Pancreas (tissue), 10 donors: ENCODE data around the gene ARHGAP4. TPM values are rescaled to one million over a fixed set of nuclear protein-coding genes. Genes with fewer than 3 reads are reported as not detected.

Experiments
- ATAC-seq, 4 donors: fragments of 200-7000 bp; cut with Tn5 transposase; one replicate each; pipeline versions ENCODE4 v1.8.0 to v1.9.1; 2020; ENCODE audit warnings: mild to moderate bottlenecking in 4 of 4, moderate library complexity in 4 of 4
- DNase-seq, 6 donors: peaks; one replicate each; pipeline ENCODE4 v3.0.0-alpha.2; 2020
- FAIRE-seq: peaks from 2 replicates; lab custom pipeline; 2012; peaks lifted over from hg19 to GRCh38; lab: Jason Lieb, UNC
- H3K27ac ChIP-seq, 4 donors: fragments of 200-600 bp; sonication (generic); 1 replicate in 3 of 4; 2 replicates in 1 of 4; pipeline versions ENCODE4 v1.5.0 to v1.8.0; 2020
- H3K27me3 ChIP-seq, 4 donors: fragments of 200-600 bp; one replicate each; pipeline ENCODE4 v1.8.0; 2021
- H3K36me3 ChIP-seq, 3 donors: fragments of 200-600 bp; sonication (generic) in 1 of 3; one replicate each; pipeline versions ENCODE4 v1.5.0 to v1.8.0; 2020 to 2021
- H3K4me1 ChIP-seq, 3 donors: fragments of 200-600 bp; one replicate each; pipeline ENCODE4 v1.8.0; 2021
- H3K4me3 ChIP-seq, 4 donors: fragments of 200-600 bp; sonication (generic) in 2 of 4; one replicate each; pipeline versions ENCODE4 v1.5.0 to v1.8.0; 2020 to 2021
- H3K9me3 ChIP-seq, 4 donors: fragments of 200-600 bp; one replicate each; pipeline ENCODE4 v1.8.0; 2021
- CTCF ChIP-seq, 4 donors: fragments of 200-600 bp; sonication (generic) in 3 of 4; IDR thresholded peaks; one replicate each; pipeline versions ENCODE4 v1.5.0 to v1.8.0; 2021; ENCODE audit warnings: antibody characterized with exemption in 4 of 4
- WGBS, 2 donors: extraction: QIAGEN DNeasy Blood & Tissue Kit; methylation state at CpG; one replicate each; pipeline ENCODE4 v1.1.7; 2013; 5-methylcytosine and 5-hydroxymethylcytosine counted together
- intact Hi-C, 3 donors: fragments of 100-400 bp; cut with DNase I; formaldehyde crosslinking; loops; one replicate each; pipeline versions ENCODE4 v1.11.1 to v1.14.2; 2022
- polyA plus RNA-seq, 2 donors: library from polyadenylated mRNA; stranded (reverse); fragments of 200-250 nt; gene quantifications; one replicate each; pipeline ENCODE4 v1.2.3, GENCODE V29; 2013
- total RNA-seq, 6 donors: library from RNA; stranded (reverse); fragmentation: NEBNext Ultra II Directional in 4 of 6; extraction: Animal tissue kit (Norgen Biotek cat#: 25700) in 4 of 6; gene quantifications; one replicate each; pipeline versions ENCODE4 v1.2.1 to v1.2.4, GENCODE V29; 2021 to 2023
- donor health status: healthy with polysubstance abuse.
- donor health status: DM: no; HTN: no; CAD: no; lungs with moderate emphysema.
- donor health status: DM: no; HTN: no; CAD: no.
- donor health status: control.
- donor health status: control.
- donor health status: Bipolar disorder and iron deficiency.
- donor health status: DM: yes; HTN: yes; CAD: no.
- donor health status: DM: no; HTN: no; CAD: no.
- donor health status: DM: no; HTN: no; CAD: no.
- donor health status: DM: yes; HTN: yes; CAD: no.

ARHGAP4 gene
- total and polyA plus RNA-seq, 8 donors = 1.9 to 71.7 (median 10.1) TPM

GRCh38 chrX:153886915-153887314 is 39.1 kb downstream of the ARHGAP4 start:
- no peak overlapping the region for H3K27ac ChIP-seq
- DNase-seq = peak in 2 of 6 donors; percentile 52 to 56

GRCh38 chrX:153885968-153886903 is 39.8 kb downstream of the ARHGAP4 start, which contains the start of gene L1CAM:
L1CAM (minus strand) TSS chrX:153886173; CDS start chrX:153875836, 10,337 bp downstream.
- DNase-seq = peak in 2 of 6 donors; percentile 61 to 69
- H3K4me3 ChIP-seq = peak within 1 kb of the TSS in 1 of 4 donors; percentile 25

More at GRCh38 chrX:153886915-153887314, 39.1 kb downstream of the ARHGAP4 start:
- peaks cover 0 to 37% (median 14%) of the 10 kb centered on the region in 4 donors for H3K27me3 ChIP-seq
- H3K4me1 ChIP-seq = no peaks in the 10 kb centered on the region
- H3K36me3 ChIP-seq = no peaks in the 10 kb centered on the region
- H3K4me3 ChIP-seq = no peak overlapping the region
- no peaks in the 10 kb centered on the region for H3K9me3 ChIP-seq
- 45 to 51% methylated on average over 13 of the region's 13 CpGs for WGBS, 2 donors
- ATAC-seq (no peak), FAIRE-seq (no peak)
- no peak for TF ChIP-seq CTCF (IDR thresholded peaks at IDR 0.05)
- intact Hi-C loops = no loop called here

GRCh38 chrX:153885208-153885787 is 40.8 kb downstream of the ARHGAP4 start:
- Histone ChIP-seq H3K27ac (no peak overlapping the region), H3K4me3 (no peak overlapping the region), H3K9me3 (no peaks in the 10 kb centered on the region), H3K36me3 (no peaks in the 10 kb centered on the region), H3K27me3 (peaks cover 0 to 44% (median 14%) of the 10 kb centered on the region in 4 donors), H3K4me1 (no peaks in the 10 kb centered on the region)
- 11 to 27% methylated on average over 32 of the region's 32 CpGs for WGBS, 2 donors
- no peak for FAIRE-seq
- intact Hi-C loops = no loop called here
- ATAC-seq = no peak
- DNase-seq = peak in 2 of 6 donors; percentile 50 to 70
- TF ChIP-seq CTCF (IDR thresholded peaks at IDR 0.05) = no peak

More at GRCh38 chrX:153885968-153886903, 39.8 kb downstream of the ARHGAP4 start, which contains the start of gene L1CAM:
- no peak for TF ChIP-seq CTCF (IDR thresholded peaks at IDR 0.05)
- Histone ChIP-seq H3K4me1 (no peaks in the 10 kb centered on the region), H3K27ac (no peak within 1 kb of the TSS), H3K9me3 (no peaks in the 10 kb centered on the region), H3K36me3 (no peaks in the 10 kb centered on the region), H3K27me3 (peaks cover 0 to 44% (median 14%) of the 10 kb centered on the region in 4 donors)
- intact Hi-C loops = no loop called here
- ATAC-seq = peak; percentile 25 to 60 (median 54)
- WGBS, 2 donors = 5 to 21% methylated on average over 31 to 85 of the region's 94 CpGs
- FAIRE-seq = no peak

- ATAC-seq = no peak
- peaks cover 0 to 44% (median 14%) of the 10 kb centered on the region in 4 donors for H3K27me3 ChIP-seq
- FAIRE-seq = no peak
- no peak for TF ChIP-seq CTCF (IDR thresholded peaks at IDR 0.05)
- no peaks in the 10 kb centered on the region for H3K9me3 ChIP-seq
- no peaks in the 10 kb centered on the region for H3K36me3 ChIP-seq
- 47 to 51% methylated on average over 6 of the region's 6 CpGs for WGBS, 2 donors
- H3K27ac ChIP-seq = no peak overlapping the region
- intact Hi-C loops = no loop called here
- DNase-seq = peak in 1 of 6 donors; percentile 44
- no peaks in the 10 kb centered on the region for H3K4me1 ChIP-seq
- no peak overlapping the region for H3K4me3 ChIP-seq
Observed at GRCh38 chrX:153884590-153884989, 41.5 kb downstream of the ARHGAP4 start.
